GM04503 (cell line): ENCODE measurements around the gene EXOC4.
A peak's percentile ranks its signal among the peaks of the same experiment; 100 is the strongest.

Source experiments
- DNase-seq: peaks from one replicate; pipeline ENCODE4 v3.0.0-alpha.2; 2012; ENCODE audit warnings: low read depth

EXOC4 gene

DNA sequence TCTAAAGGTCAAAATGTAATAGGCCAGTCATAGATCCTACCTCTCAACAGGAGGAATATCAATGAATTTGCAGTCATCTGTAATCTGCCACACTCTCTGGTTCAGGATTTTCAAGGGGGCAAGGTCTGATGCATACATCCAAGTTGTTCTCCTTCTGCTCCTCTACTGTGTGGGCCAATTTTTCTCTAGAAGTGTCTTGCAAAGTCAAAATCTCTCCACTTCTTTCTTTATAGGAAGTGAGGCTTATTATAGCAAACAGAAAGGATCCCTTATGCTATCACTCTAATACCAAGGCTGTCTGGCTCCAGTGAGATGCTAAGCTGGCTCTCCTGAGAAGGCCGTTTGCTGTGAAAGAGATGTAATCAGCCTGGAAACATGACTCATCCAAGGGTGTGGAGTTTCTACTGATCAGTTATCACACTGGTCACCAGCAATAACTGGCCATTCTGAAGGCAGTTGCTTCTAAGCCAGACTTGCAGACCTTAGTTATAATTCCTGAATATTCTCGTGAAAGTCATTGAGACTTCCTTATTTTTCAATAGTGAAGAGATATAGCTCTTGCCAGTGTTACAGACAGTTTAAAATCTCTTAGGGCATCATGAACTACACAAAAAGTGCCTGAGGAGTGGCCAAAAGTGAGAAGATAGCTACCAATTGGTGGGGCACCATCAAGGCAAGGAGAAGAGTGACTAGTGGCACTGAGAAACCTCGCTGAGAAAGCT, 831.0 kb downstream of the EXOC4 start:
- DNase-seq: peak; percentile 12

DNA sequence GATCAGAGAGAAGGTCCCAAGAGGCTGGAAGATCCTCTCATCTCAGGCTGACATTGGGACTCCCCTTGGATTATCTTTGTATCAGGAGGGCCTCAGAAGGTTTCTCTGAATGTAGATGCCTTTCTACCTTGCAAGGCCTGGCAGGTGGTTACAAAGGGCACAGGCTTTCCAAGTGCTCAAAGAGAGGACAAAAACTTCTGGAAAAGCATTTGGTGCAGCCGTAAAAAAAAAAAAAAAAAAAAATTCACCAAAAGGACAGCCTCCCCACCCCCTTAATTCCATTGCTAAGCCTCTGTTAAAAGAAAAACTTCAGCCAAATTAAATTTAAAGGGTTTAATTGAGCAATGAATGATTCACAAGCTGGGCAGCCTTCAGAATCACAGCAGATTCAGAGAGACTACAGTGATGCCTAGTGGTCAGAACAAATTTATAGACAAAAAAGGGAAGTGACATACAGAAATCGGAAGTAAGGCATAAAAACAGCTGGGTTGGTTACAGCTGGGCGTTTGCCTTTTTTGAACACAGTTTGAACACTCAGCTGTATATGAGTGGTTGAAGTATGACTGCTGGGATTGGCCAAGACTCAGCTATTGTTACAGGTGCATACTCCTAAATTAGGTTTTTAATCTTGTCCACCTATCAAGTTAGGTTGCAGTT, 831.7 kb downstream of the EXOC4 start:
- no peak for DNase-seq

DNA sequence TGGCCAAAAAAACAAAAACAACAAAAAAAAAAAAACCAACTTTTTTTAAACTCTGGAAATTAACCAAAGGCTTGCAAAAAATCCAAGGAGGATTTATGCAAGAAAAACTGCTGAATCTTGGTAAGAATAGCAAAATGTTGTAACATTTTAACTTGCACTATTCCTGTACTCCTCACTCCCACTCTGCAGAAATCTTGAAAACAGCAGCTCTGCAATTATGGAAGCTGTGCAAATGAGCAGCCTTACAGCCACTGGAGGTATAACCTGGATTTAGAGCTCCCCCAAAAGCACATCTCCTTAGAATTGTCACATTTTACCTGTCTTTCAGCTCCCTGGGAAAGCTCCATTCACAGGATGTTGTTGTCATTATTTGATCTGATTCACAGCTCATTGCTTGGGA, 832.4 kb downstream of the EXOC4 start:
- DNase-seq: no peak

DNA sequence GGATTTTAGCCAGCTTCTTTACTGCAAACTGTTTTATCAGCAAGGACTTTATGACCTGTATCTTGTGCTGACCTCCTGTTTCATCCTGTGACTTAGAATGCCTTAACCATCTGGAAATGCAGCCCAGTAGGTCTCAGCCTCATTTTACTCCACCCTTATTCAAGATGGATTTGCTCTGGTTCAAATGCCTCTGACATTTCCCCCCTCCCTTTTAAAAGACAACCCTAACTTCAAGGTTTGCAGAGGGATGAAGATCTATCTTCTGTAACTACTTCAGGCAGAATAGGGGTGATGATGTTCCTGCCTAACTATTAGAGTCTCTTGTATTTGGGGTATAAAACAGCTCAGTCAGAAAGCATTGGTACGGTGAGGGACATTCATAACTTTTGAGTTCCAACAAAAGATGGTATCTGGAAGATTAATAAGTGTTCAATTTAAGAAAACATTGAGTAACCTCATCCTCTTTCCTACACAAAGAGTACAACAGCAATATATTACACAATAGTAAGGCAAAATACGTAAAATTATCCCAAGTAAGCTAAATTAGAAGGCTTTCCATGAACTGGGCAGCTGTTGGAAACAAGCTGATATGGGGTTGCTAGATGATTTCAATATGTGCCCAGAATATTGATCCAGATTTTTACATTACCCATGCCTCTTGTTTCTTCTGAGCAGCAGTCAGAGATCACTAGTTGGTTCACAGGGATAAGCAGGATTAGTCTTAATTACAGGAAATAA, 834.3 kb downstream of the EXOC4 start:
- DNase-seq: no peak

DNA sequence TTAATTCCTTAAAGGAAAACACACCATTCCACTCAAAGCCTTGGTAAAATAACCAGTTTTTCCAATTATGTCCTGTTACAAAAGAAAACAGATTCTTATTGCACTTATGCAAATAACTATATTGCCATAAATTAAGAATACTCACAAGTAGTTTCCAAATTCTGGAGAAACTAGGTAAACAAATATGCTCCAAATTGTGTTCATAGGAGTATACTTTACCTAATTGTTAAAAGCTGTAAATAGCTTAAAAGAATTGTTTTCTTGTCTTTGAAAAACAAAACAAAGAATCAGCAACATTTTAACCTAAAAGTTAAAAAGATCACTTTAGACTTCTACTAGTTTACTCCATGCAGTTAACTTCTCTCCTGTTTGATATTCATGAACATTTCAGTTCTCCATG, 835.3 kb downstream of the EXOC4 start:
- DNase-seq: no peak

DNA sequence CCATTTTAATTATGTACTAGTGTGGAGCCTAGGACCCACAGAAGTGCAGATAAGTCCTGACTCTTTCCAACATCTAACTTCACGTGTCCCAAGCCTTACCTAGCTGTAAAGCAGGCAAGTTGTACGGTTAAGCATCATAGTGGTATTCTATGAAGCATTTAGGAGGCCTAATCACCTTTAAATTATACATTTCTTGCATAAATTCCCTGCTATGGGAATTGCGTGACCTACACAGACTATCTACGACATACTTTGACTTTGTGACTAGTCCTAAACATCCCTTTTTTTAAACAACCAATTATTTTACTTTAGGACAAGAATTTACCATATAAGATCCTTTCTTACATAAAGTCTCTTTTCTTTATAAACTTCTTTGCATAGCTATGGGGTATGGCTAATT, 836.6 kb downstream of the EXOC4 start:
- no peak for DNase-seq

DNA sequence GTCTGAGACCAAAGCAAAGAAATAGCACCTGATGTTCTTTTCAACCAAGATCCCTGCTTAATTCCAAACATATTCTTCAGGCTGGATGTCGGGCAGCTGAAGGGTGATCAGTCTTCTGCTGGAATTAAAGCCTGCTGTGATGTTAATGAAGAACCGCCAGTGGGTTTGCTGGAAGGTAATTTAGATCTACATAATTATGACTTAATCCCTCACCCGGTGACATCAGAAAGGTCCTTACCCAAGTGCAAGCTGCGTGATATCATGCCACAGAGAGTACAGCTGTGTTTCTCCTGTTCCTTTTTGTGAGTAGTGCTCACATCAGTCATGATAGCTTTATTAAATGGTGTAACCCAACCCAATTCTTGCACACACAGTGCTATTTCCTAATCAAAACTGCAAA, 845.2 kb downstream of the EXOC4 start:
- no peak for DNase-seq

DNA sequence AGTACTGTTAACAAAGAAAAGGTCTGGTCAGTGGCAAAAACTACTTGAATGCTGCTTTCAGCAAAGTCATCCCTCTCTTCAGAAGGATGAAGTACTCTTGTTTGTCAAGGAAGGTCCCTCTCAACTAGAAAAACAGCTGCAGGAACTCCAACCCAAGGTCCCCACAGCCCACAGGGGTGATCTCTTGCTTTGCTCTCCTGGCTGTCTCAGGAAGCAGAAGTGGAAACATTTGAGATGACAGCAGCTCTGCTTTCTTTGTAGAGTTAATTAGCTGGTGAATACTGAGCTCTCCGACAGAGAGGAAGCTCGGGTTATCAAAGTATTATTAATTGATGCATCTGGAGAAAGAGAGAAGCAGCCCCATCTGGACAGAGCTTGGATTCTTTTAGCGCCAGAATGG, 848.8 kb downstream of the EXOC4 start:
- no peak for DNase-seq

DNA sequence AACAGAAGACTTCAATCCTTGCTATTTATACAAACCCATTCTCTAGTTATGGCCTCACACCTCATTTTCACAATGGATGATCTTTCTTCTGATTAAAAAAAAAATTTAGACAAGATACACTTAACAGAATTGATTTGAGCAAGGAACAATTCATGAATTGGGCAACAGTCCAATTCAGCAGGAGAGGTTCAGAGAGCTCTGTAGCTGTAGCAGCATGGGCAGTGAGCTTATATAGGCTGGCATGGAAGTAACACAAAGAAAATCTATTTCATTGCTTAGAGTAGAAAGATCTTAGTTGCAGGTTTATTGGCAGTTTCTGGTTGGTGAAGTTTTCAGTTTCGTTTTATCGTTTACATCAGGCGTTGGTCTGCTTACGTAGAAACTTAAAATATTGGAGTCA, 851.3 kb downstream of the EXOC4 start:
- no peak for DNase-seq

DNA sequence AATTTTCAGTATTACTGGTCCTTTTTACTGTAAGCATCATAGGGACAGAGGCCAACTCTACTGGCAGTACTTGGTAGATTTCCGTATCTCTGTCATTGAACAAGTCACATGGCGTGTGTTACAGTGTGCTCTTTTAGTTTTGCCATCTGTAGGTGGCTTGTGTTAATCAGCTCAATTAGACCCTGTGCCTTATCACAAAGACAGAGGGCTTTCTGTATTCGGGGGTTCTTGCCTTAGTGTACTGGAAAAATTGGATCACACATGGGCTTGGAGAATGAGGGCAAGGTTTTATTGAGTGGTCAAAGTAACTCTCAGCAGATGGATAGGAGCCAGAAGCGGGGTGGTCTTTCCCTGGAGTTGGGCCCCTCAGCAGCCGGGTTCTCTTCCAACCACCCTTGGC, 853.0 kb downstream of the EXOC4 start:
- DNase-seq: no peak

DNA sequence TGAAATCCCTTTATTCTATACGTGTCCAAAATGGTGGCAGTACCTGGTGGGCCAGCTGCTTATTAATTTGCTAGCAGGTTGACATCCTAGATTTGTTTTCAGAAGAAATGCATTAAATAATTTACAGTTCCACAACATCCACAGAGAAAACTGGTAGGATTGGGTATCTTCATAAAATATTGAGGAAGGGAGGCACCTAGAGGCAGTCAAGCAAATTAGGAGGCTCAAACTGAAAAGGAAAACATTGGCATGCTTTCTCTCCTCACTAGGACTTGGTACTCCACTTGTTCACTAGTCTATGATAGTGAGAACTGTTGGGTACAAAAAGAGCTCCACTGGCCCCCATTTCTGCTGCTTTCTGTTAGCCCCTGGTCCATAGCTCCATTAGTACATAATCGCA, 855.9 kb downstream of the EXOC4 start:
- no peak for DNase-seq

DNA sequence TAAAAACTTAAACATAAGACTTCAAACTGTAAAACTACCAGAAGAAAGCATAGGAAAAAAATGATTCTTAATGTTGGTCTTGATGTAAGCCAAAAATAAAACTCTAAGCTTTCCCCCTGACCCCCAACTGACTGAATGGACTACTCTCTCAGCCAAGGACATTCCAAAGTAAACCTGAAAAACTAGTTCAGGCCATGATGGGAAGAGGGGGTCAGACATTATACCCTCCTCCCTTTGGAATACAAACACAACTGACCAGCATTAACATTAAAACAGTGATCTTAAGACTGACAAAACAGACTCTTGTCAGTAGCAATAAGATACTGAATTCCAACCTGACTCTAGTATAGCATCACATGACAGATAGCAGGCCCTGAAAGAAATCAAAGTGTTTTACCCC, 860.8 kb downstream of the EXOC4 start:
- DNase-seq: no peak

DNA sequence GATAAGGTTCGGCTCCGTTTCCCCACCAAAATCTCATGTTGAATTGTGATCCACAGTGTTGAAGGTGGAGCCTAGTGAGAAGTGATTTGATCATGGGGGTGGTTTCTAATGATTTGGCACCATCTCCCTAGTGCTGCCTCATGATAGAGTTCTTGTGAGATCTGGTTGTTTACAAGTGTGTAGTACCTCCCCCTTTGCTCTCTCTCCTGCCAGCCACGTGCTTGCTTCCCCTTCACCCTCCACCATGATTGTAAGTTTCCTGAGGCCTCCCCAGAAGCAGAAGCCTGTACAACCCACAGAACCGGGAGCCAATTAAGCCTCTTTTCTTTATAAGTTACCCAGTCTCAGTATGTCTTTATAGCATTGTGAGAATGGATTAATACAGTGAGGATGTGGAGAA, 862.1 kb downstream of the EXOC4 start:
- no peak for DNase-seq
